Aorta (tissue), 5 donors: Measurements from ENCODE around the gene GFRA4. TPM values are rescaled to one million over a fixed set of nuclear protein-coding genes. Genes with fewer than 3 reads are reported as not detected.

Experiments
- ATAC-seq: fragments of 200-7000 bp; cut with Tn5 transposase; one replicate; pipeline ENCODE4 v1.9.1; 2022; ENCODE audit warnings: moderate library complexity; ENCODE audit not compliant: low FRiP score
- DNase-seq, 2 donors: peaks; one replicate each; pipeline ENCODE4 v3.0.0-alpha.2; 2020
- H3K27ac ChIP-seq, 2 donors: one replicate each; pipeline ENCODE4 v1.5.1; 2013; ENCODE audit warnings: low read length in 2 of 2, mild to moderate bottlenecking in 2 of 2, moderate library complexity in 2 of 2, control low read depth in 1 of 2, inconsistent platforms in 1 of 2, low read depth in 1 of 2
- H3K27me3 ChIP-seq, 2 donors: one replicate each; pipeline ENCODE4 v1.6.1; 2013; ENCODE audit warnings: control low read depth in 1 of 2, low read length in 1 of 2, mild to moderate bottlenecking in 1 of 2, moderate library complexity in 1 of 2; ENCODE audit not compliant: insufficient read depth in 2 of 2, control insufficient read depth in 1 of 2
- H3K36me3 ChIP-seq, 2 donors: one replicate each; pipeline ENCODE4 v1.6.1; 2013; ENCODE audit warnings: control low read depth in 1 of 2, low read length in 1 of 2, mild to moderate bottlenecking in 1 of 2; ENCODE audit not compliant: insufficient read depth in 2 of 2, control insufficient read depth in 1 of 2
- H3K4me1 ChIP-seq, 2 donors: one replicate each; pipeline ENCODE4 v1.6.1; 2013; ENCODE audit warnings: low read length in 2 of 2, control low read depth in 1 of 2, mild to moderate bottlenecking in 1 of 2, moderate library complexity in 1 of 2; ENCODE audit not compliant: insufficient read depth in 2 of 2, control insufficient read depth in 1 of 2
- H3K4me3 ChIP-seq, 2 donors: one replicate each; pipeline ENCODE4 v1.5.1; 2013; ENCODE audit warnings: low read length in 2 of 2, control low read depth in 1 of 2, mild to moderate bottlenecking in 1 of 2
- H3K9me3 ChIP-seq: one replicate; pipeline ENCODE4 v1.6.1; 2013; ENCODE audit warnings: mild to moderate bottlenecking, low read length; ENCODE audit not compliant: control insufficient read depth
- WGBS, 2 donors: extraction: QIAGEN DNeasy Blood & Tissue Kit; methylation state at CpG; one replicate each; pipeline ENCODE4 v1.1.7; 2013; 5-methylcytosine and 5-hydroxymethylcytosine counted together
- intact Hi-C, 2 donors: fragments of 100-400 bp; cut with DNase I; formaldehyde crosslinking; loops; one replicate each; pipeline versions ENCODE4 v1.14.2 to v1.15.0; 2022
- polyA plus RNA-seq, 2 donors: library from polyadenylated mRNA; stranded (reverse); fragments of 200-250 nt; gene quantifications; one replicate each; pipeline ENCODE4 v1.2.3, GENCODE V29; 2013
- total RNA-seq, 2 donors: library from RNA; stranded (reverse); fragmentation: NEBNext Ultra II Directional; extraction: Animal tissue kit (Norgen Biotek cat#: 25700); gene quantifications; one replicate each; pipeline ENCODE4 v1.2.1, GENCODE V29; 2021
- donor health status: healthy with polysubstance abuse.
- donor health status: Bipolar disorder and iron deficiency.
- donor health status: DM: no; HTN: no; CAD: no.
- donor health status: DM: no; HTN: no; CAD: no.
- donor health status: DM: yes; HTN: yes; CAD: no.

GFRA4 gene
- total and polyA plus RNA-seq, 4 donors, result not detected

DNA sequence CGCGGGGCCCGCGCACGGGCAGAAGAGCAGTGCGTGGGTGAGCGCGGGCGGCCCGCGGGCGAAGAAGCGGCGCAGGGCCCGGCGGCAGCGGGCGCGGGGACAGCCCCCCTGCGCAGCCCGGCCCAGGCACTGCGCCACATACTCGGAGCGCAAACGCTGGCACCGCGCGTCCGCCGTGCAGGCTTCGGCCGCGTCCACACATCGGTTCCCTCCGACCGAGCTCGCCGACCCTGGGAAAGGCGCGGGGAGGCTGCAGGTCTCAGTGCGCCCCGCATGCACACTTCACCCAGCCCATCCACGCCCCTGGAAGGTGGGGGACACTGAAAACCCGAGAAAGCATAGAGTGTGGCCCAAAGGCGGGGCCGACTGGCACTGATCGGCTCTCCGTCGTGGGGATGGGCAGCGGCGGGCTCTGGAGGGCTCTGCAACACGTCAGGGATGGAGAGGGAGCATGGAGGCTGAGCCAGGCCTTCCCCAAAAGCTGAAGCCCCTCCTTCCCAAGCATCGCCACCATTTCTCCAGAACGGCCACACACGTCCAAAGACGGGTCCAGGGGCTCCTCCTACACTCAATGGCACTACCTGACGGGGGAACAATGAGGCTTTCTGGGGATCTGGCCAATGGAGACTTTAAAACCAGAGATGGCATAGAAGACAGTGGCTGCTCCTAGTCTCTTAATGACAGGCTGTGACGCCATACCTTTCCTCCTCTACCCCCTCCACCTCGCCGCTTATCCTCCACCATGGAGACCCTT, 2.0 kb downstream of the GFRA4 start:
- intact Hi-C loops, result no loop called here
- no peaks in the 10 kb centered on the region for H3K9me3 ChIP-seq
- WGBS, 2 donors, result 12 to 14% methylated on average over 44 to 60 of the region's 60 CpGs
- H3K27me3 ChIP-seq, result no peaks in the 10 kb centered on the region
- no peaks in the 10 kb centered on the region for H3K36me3 ChIP-seq
- DNase-seq (peak in 1 of 2 donors; percentile 43), ATAC-seq (no peak)
- H3K4me3 ChIP-seq, result no peak overlapping the region
- H3K4me1 ChIP-seq, result no peaks in the 10 kb centered on the region
- H3K27ac ChIP-seq, result no peak overlapping the region

DNA sequence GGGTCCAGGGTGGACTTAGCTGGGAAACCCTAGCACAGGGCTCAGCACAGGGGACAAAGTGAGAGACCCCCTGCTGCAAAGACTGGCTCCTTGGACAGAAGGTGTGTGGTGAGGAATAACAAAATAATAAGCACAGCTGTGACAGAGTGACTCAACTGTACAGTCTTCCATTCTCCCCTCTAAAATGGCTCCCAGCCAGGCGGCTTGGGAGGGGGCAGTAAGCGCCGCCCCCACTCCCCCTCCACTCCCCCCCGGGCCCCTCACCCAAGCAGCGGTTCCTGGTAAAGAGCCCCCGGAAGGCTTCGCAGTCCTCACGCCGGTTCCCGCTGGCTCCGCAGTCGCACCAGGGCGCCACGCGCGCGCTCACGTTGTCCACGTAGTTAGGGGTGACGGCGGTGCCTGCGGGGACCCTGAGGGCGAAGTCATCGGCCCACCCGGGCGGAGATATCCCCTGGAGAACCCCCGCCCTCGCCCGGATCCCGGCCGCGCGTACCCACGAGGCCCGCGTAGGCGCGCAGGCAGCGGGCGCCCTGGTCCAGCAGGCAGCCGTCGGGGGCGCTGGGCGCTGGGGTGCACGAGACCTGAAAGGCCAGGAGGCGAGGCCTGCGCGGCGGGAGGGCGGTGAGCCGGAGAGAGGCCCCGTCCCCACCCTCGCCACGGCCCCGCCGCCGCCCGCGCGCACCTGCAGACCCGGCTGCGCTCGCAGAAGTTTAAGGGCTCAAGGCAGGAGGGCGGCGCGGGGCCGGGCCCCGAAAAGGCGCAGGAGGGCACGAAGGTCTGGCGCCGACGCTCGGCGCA, 2.7 kb downstream of the GFRA4 start:
- H3K27ac ChIP-seq, result no peak overlapping the region
- H3K27me3 ChIP-seq, result no peaks in the 10 kb centered on the region
- H3K4me3 ChIP-seq, result no peak overlapping the region
- H3K9me3 ChIP-seq, result no peaks in the 10 kb centered on the region
- ATAC-seq (no peak), DNase-seq (peak in 1 of 2 donors; percentile 72)
- WGBS, 2 donors, result 3 to 4% methylated on average over 57 to 75 of the region's 75 CpGs
- intact Hi-C loops, result no loop called here
- no peaks in the 10 kb centered on the region for H3K36me3 ChIP-seq
- no peaks in the 10 kb centered on the region for H3K4me1 ChIP-seq

DNA sequence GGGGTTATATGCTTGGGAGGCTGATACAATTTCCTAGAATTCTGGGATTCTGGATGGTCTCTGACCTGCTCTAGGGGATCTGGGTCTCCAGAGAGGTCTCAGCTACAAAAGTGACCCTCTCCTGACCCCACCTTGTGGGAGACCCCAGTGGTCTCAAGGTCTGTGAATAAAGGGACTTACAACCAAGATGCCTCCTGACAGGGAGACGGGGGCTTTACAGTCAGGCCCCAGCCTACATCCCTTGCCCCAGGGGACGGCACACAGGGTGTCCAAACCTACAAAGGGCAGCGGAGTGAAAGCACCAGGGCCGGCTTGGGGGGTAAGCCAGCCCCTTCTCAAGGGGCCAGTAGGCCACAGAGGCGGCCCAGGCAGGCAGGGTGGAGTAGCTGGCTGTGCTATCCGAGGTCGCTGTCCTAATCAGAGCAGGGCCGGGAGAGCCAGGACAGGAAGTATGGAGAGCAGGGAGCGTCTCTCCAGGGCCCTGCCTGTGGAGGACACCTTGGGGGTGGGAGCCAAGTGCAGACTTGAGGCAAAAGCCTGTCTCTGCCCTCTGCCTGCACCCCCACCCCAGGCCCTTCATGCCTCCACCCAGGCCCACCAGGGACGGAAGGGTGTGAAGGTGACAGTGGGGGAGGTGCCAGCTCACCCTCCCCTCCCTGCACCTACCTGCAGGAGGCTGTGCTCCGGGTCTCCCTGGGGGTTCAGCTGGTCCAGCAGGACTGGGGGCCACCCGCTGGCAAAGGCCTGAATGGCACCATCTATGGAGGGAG, 3.5 kb downstream of the GFRA4 start:
- Histone ChIP-seq H3K4me1 (no peaks in the 10 kb centered on the region), H3K27me3 (no peaks in the 10 kb centered on the region), H3K27ac (no peak overlapping the region), H3K36me3 (no peaks in the 10 kb centered on the region), H3K9me3 (no peaks in the 10 kb centered on the region), H3K4me3 (no peak overlapping the region)
- ATAC-seq, result no peak
- intact Hi-C loops, result no loop called here
- DNase-seq, result peak in 1 of 2 donors; percentile 58
- WGBS, 2 donors, result 76 to 77% methylated on average over 12 of the region's 12 CpGs

DNA sequence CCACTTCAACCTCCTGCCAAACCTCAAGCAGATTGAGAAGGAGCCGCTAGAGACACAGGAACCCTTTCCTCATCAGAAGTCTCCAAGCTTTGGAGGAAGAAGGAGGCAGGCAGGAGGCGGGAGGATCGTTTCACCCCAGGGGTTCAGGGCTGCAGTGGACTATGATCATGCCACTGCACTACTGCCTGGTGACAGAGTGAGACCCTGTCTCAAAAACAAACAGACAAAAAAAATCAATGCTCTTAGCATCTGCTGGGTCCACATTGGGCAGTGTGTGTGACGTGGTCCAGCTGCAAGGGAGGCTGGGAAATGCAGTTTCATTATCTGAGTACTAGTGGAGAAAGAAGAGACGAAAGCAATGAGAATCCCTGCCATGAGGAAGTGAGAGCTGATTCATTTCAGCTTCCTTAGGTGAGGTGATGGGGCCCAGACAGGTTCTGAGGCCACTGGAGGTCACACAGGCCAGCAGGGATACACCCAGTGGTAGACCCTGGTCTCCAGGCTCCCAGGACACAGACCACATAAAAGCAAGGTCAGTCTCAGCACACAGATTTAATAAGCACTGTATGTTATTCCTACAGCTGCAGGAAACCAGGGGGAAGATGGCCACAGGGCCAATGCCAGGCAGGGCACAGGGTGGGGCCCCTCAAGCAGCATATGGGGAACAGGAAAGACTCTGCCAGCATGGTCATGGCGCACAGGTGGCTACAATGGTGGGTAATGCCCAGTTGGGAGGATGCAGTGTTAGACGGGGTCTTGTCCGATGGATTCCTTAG, 4.3 kb downstream of the GFRA4 start:
- DNase-seq, result peak in 1 of 2 donors; percentile 32
- Histone ChIP-seq H3K4me1 (no peaks in the 10 kb centered on the region), H3K36me3 (no peaks in the 10 kb centered on the region), H3K27me3 (no peaks in the 10 kb centered on the region), H3K9me3 (no peaks in the 10 kb centered on the region), H3K4me3 (no peak overlapping the region), H3K27ac (no peak overlapping the region)
- intact Hi-C loops, result no loop called here
- WGBS, 2 donors, result 67 to 75% methylated on average over 8 of the region's 8 CpGs
- no peak for ATAC-seq

DNA sequence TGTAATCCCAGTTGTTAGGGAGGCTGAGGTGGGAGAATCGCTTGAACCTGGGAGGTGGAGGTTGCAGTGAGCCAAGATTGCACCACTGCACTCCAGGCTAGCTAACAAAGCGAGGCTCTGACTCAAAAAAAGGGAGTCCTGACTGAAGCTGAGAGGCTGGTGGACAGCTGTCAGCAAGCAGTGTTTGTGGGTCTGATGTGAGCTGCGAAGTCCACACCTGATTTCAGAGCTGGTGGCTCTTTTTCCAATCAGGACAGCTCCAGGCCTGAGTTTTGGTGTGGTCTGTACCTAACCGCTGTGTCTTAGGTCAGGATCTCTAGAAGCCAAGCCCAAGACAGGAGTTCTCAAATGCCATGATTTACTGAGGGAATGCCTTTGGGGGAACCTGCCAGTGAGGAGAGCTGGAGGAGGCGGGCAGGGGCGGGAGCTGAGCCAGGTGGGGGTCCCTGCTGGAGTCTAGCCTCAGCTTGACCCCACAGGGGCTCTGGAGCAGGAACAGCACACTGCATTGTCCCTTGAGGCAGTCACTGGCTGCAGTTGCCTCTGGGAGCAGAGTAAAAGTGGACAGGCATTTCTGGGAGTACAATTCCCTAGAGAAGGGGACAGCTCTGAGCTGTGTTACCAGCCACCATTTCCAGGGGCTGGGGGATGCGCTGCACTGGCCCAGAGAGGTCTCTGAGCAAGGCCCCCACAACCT, 5.0 kb downstream of the GFRA4 start:
- DNase-seq (peak in 1 of 2 donors; percentile 37), ATAC-seq (no peak)
- WGBS, 2 donors, result 87 to 93% methylated on average over 7 of the region's 7 CpGs
- no peaks in the 10 kb centered on the region for H3K4me1 ChIP-seq
- intact Hi-C loops, result no loop called here
- no peaks in the 10 kb centered on the region for H3K27me3 ChIP-seq
- no peak overlapping the region for H3K27ac ChIP-seq
- no peaks in the 10 kb centered on the region for H3K36me3 ChIP-seq
- peaks cover 1% of the 10 kb centered on the region for H3K9me3 ChIP-seq
- H3K4me3 ChIP-seq, result no peak overlapping the region

DNA sequence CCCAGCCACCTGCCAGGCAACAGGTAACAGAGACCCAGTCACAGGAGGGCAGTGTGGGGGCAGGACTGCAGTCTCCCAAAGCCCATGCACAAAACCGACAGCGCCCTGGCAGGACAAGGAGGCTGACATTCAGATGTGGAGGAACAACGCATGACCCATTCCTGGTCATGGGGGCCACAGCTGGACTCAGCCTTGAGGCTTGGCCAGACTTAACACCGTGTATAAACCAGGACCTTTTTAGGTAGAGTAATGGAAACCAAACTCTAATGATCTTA, 8.1 kb downstream of the GFRA4 start:
- Histone ChIP-seq H3K4me3 (no peak overlapping the region), H3K27me3 (no peaks in the 10 kb centered on the region), H3K36me3 (no peaks in the 10 kb centered on the region), H3K4me1 (no peaks in the 10 kb centered on the region), H3K27ac (no peak overlapping the region), H3K9me3 (peaks cover 1% of the 10 kb centered on the region)
- WGBS, 2 donors, result 69 to 87% methylated on average over 4 of the region's 4 CpGs
- ATAC-seq, result no peak
- DNase-seq, result no peak
- intact Hi-C loops, result no loop called here

DNA sequence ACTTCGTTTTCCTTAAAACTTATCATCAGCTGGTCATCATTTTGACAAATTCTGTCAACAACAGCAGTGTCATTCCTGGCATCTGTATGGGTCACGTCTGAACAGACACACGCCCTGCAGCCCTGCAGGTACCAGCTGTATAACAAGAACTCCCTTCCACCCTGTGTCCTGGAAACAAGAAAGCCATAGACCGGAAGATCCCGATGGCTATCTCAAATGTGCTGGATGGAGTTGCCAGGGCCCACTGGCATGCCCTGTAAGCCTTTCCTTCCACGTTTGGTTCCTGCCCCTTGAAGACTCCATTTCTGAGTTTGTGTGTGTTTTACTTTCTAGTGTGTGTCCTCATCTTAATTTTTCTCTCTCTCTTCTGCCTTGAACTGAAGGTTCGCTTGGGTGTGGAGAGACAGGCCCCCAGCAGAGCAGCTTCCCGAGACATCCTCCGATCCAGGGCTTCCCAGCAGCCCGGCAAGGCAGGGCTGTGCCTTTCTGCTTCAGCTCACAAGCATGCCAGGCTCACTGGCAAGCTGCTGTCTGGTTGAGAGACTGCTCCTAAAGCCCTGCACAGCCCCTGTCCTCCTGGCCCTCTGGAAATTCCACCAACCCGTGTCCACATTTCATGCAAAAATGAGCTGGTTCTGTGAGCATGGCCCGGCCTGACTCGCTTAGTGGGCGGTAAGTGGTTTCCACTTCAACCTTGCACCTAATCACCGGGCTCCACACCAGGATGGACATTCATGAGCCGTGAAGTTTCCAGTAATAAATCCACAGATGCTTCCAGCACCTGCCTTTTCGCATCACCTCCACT, 8.7 kb downstream of the GFRA4 start:
- Histone ChIP-seq H3K9me3 (peaks cover 1% of the 10 kb centered on the region), H3K4me3 (no peak overlapping the region), H3K36me3 (no peaks in the 10 kb centered on the region), H3K4me1 (no peaks in the 10 kb centered on the region), H3K27me3 (no peaks in the 10 kb centered on the region), H3K27ac (no peak overlapping the region)
- no peak for ATAC-seq
- 82 to 83% methylated on average over 17 of the region's 17 CpGs for WGBS, 2 donors
- intact Hi-C loops, result no loop called here
- peak in 1 of 2 donors; percentile 44 for DNase-seq
